Right lobe of liver (tissue), 4 donors: ENCODE measurements around the gene INPP5A.

Source experiments
- POLR2A ChIP-seq: fragments of 450-650 bp; IDR thresholded peaks from one replicate; pipeline ENCODE4 v1.6.1; 2017; ENCODE audit warnings: antibody characterized with exemption, mild to moderate bottlenecking
- TF ChIP-seq, protein P1 (sequence below), 4 donors: fragments of 200-600 bp in 3 of 4; fragments of 450-650 bp in 1 of 4; IDR thresholded peaks; one replicate each; pipeline versions ENCODE4 v1.5.1 to v1.8.0; 2016 to 2022; ENCODE audit warnings: antibody characterized with exemption in 4 of 4, mild to moderate bottlenecking in 2 of 4
- donor health status: DM: no; HTN: no; CAD: no.
- donor health status: DM: no; HTN: no; CAD: no.
- donor health status: DM: no; HTN: yes; CAD: no.

- TF ChIP-seq, protein P1, sequence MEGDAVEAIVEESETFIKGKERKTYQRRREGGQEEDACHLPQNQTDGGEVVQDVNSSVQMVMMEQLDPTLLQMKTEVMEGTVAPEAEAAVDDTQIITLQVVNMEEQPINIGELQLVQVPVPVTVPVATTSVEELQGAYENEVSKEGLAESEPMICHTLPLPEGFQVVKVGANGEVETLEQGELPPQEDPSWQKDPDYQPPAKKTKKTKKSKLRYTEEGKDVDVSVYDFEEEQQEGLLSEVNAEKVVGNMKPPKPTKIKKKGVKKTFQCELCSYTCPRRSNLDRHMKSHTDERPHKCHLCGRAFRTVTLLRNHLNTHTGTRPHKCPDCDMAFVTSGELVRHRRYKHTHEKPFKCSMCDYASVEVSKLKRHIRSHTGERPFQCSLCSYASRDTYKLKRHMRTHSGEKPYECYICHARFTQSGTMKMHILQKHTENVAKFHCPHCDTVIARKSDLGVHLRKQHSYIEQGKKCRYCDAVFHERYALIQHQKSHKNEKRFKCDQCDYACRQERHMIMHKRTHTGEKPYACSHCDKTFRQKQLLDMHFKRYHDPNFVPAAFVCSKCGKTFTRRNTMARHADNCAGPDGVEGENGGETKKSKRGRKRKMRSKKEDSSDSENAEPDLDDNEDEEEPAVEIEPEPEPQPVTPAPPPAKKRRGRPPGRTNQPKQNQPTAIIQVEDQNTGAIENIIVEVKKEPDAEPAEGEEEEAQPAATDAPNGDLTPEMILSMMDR (IDR thresholded peaks at IDR 0.05) = no peak
- no peak for TF ChIP-seq POLR2A
Observed at GRCh38 chr10:132658546-132659205, 121.1 kb downstream of the INPP5A start.
